HepG2 (cell line): Measurements from ENCODE around the gene GPER1. TPM values are rescaled to one million over a fixed set of nuclear protein-coding genes. Genes with fewer than 3 reads are reported as not detected.

ENCODE experiments used
- KLF6 ChIP-seq: IDR thresholded peaks from 2 replicates; pipeline ENCODE4 v1.8.0; 2016; ENCODE audit warnings: missing biosample characterization, missing genetic modification reagents
- NCOA1 ChIP-seq: sonication (generic); formaldehyde crosslinking; IDR thresholded peaks from 2 replicates; pipeline ENCODE4 v1.9.0; 2021; ENCODE audit warnings: missing genetic modification reagents
- PHF5A ChIP-seq: IDR thresholded peaks from one replicate; pipeline ENCODE4 v1.6.1; 2018; ENCODE audit warnings: low read depth, missing genetic modification reagents; ENCODE audit not compliant: unreplicated experiment
- RFX3 ChIP-seq: IDR thresholded peaks from 2 replicates; pipeline ENCODE4 v1.6.1; 2016; ENCODE audit warnings: missing biosample characterization, missing genetic modification reagents
- SP4 ChIP-seq: sonication (generic); formaldehyde crosslinking; IDR thresholded peaks from 2 replicates; pipeline ENCODE4 v1.8.1; 2023; ENCODE audit warnings: mild to moderate bottlenecking, missing genetic modification reagents
- ZBTB39 ChIP-seq: sonication (generic); formaldehyde crosslinking; IDR thresholded peaks from 2 replicates; pipeline ENCODE4 v1.5.0; 2020; ENCODE audit warnings: missing genetic modification reagents
- ZNF225 ChIP-seq: sonication (generic); formaldehyde crosslinking; IDR thresholded peaks from 2 replicates; pipeline ENCODE4 v1.4.0; 2020; ENCODE audit warnings: mild to moderate bottlenecking, missing genetic modification reagents
- ZNF329 ChIP-seq: sonication (generic); formaldehyde crosslinking; IDR thresholded peaks from 2 replicates; pipeline ENCODE4 v1.9.0; 2021; ENCODE audit warnings: low read depth, mild to moderate bottlenecking, missing genetic modification reagents
- ZNF343 ChIP-seq: sonication (generic); formaldehyde crosslinking; IDR thresholded peaks from 2 replicates; pipeline ENCODE4 v1.4.0; 2020; ENCODE audit warnings: mild to moderate bottlenecking, missing genetic modification reagents
- ZNF407 ChIP-seq: sonication (generic); formaldehyde crosslinking; IDR thresholded peaks from one replicate; pipeline ENCODE4 v1.5.1; 2020; ENCODE audit warnings: mild to moderate bottlenecking, missing genetic modification reagents; ENCODE audit errors: not compliant biosample characterization
- ZNF749 ChIP-seq: sonication (generic); formaldehyde crosslinking; IDR thresholded peaks from 2 replicates; pipeline ENCODE4 v1.8.0; 2022; ENCODE audit warnings: mild to moderate bottlenecking, missing genetic modification reagents, moderate library complexity, borderline replicate concordance
- polyA plus RNA-seq, 8 experiments: library from polyadenylated mRNA; depleted of rRNA in 3 of 8; stranded (reverse) in 7 of 8; unstranded in 1 of 8; fragments of >200 nt; fragmentation: Illumina TruSeq in 4 of 8; extraction: Trizol in 4 of 8; gene quantifications; 2 replicates each; pipeline versions ENCODE4 v1.2.1 to v1.2.3, GENCODE V29; 2011 to 2016; ENCODE audit warnings: low read depth in 4 of 8, missing spikeins in 1 of 8, mixed read lengths in 1 of 8; ENCODE audit not compliant: insufficient read depth in 1 of 8
- total RNA-seq, 5 experiments: library from RNA; depleted of rRNA; stranded (reverse); fragments of >200 nt; fragmentation: Illumina TruSeq; extraction: Trizol; gene quantifications; 2 replicates each; pipeline ENCODE4 v1.2.3, GENCODE V29; 2016; ENCODE audit warnings: low read depth in 1 of 5
- TF ChIP-seq, protein P1 (sequence below): sonication (generic); formaldehyde crosslinking; conservative IDR thresholded peaks from 2 replicates; pipeline ENCODE4 v1.4.0; 2020; ENCODE audit warnings: mild to moderate bottlenecking, missing genetic modification reagents, moderate library complexity
- TF ChIP-seq, protein P2 (sequence below): sonication (generic); formaldehyde crosslinking; IDR thresholded peaks from 2 replicates; pipeline ENCODE4 v1.5.1; 2020; ENCODE audit warnings: mild to moderate bottlenecking, missing genetic modification reagents, borderline replicate concordance

Gene GPER1
- total and polyA plus RNA-seq, 2 of the 13 experiments (the other 11 are each of a cell fraction or from before 2014, with no cell fraction given), result 12.7 to 19.7 TPM

- no peak for TF ChIP-seq ZNF225 (CRISPR knock-in tag)
- TF ChIP-seq, protein P1, sequence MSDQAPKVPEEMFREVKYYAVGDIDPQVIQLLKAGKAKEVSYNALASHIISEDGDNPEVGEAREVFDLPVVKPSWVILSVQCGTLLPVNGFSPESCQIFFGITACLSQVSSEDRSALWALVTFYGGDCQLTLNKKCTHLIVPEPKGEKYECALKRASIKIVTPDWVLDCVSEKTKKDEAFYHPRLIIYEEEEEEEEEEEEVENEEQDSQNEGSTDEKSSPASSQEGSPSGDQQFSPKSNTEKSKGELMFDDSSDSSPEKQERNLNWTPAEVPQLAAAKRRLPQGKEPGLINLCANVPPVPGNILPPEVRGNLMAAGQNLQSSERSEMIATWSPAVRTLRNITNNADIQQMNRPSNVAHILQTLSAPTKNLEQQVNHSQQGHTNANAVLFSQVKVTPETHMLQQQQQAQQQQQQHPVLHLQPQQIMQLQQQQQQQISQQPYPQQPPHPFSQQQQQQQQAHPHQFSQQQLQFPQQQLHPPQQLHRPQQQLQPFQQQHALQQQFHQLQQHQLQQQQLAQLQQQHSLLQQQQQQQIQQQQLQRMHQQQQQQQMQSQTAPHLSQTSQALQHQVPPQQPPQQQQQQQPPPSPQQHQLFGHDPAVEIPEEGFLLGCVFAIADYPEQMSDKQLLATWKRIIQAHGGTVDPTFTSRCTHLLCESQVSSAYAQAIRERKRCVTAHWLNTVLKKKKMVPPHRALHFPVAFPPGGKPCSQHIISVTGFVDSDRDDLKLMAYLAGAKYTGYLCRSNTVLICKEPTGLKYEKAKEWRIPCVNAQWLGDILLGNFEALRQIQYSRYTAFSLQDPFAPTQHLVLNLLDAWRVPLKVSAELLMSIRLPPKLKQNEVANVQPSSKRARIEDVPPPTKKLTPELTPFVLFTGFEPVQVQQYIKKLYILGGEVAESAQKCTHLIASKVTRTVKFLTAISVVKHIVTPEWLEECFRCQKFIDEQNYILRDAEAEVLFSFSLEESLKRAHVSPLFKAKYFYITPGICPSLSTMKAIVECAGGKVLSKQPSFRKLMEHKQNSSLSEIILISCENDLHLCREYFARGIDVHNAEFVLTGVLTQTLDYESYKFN (CRISPR knock-in tag), result 0 out of 2 replicates have a peak, but pooled peaks have one; percentile 45
- no peak for TF ChIP-seq KLF6 (CRISPR knock-in tag)
- no peak for TF ChIP-seq ZNF407 (CRISPR knock-in tag)
- TF ChIP-seq ZNF343, result no peak
- no peak for TF ChIP-seq ZNF749
- peak; percentile 79 for TF ChIP-seq SP4
- no peak for TF ChIP-seq ZNF329 (CRISPR knock-in tag)
- no peak for TF ChIP-seq RFX3 (CRISPR knock-in tag)
- TF ChIP-seq, protein P2, sequence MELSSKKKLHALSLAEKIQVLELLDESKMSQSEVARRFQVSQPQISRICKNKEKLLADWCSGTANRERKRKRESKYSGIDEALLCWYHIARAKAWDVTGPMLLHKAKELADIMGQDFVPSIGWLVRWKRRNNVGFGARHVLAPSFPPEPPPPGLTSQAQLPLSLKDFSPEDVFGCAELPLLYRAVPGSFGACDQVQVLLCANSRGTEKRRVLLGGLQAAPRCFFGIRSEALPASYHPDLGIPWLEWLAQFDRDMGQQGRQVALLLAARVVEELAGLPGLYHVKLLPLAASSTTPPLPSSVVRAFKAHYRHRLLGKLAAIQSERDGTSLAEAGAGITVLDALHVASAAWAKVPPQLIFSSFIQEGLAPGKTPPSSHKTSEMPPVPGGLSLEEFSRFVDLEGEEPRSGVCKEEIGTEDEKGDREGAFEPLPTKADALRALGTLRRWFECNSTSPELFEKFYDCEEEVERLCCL (CRISPR knock-in tag), result no peak
- no peak for TF ChIP-seq NCOA1
- no peak for TF ChIP-seq PHF5A
- TF ChIP-seq ZBTB39 (CRISPR knock-in tag), result no peak
These were observed 43.5 kb upstream of the GPER1 start, which contains the start of gene GPR146 (continued) for GRCh38 chr7:1044189-1045068.
